Measurements from ENCODE around the gene ZNF644. TPM values are rescaled to one million over a fixed set of nuclear protein-coding genes. Genes with fewer than 3 reads are reported as not detected.
A peak's percentile ranks its signal among the peaks of the same experiment; 100 is the strongest.

ZNF644 gene
- total and polyA plus RNA-seq, 4 donors = 12.0 to 82.3 (median 40.0) TPM

DNA sequence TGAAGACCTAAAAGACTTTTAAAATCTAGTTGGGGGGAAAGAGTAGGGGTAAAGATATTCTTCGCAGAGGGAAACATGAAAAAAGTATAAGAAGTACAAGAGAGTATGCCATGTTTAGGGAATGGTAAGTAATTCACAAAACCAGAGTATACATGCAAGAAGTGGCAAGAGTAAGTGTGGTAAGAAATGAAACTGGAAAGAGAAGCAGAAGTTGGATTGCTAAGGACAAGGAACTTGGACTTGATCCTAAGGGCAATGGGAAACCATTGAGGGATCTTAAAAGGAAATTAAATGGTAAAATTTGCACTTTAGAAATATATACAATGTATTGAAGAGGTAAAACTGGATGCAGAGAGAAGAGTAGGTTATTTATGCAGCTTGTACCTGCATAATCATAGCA, 9.2 kb upstream of the ZNF644 start:
- intact Hi-C loops (cut with DNase I) = no loop called here
- DNase-seq = no peak
- Histone ChIP-seq H3K9me3 (ENCODE audit: control insufficient read depth, low read length) (peaks cover 1% of the 10 kb centered on the region), H3K4me1 (ENCODE audit: control insufficient read depth in 1 of 2, insufficient read depth in 2 of 2, low read length in 2 of 2) (no peaks in the 10 kb centered on the region), H3K4me3 (ENCODE audit: low read length in 2 of 2) (no peak overlapping the region), H3K36me3 (ENCODE audit: control insufficient read depth in 1 of 2, insufficient read depth in 2 of 2, low read length in 1 of 2) (no peaks in the 10 kb centered on the region), H3K27me3 (ENCODE audit: control insufficient read depth in 1 of 2, insufficient read depth in 2 of 2, low read length in 1 of 2) (no peaks in the 10 kb centered on the region), H3K27ac (ENCODE audit: low read depth in 1 of 2, low read length in 2 of 2) (no peak overlapping the region)
- 94 to 97% methylated on average over 1 of the region's 1 CpG for WGBS, 2 donors
- no peak for ATAC-seq (ENCODE audit: low FRiP score)

GRCh38 chr1:91026777-91027176, 4.9 kb upstream of the ZNF644 start:
- H3K36me3 ChIP-seq (ENCODE audit: control insufficient read depth in 1 of 2, insufficient read depth in 2 of 2, low read length in 1 of 2) = no peaks in the 10 kb centered on the region
- intact Hi-C loops (cut with DNase I) = no loop called here
- H3K9me3 ChIP-seq (ENCODE audit: control insufficient read depth, low read length) = peaks cover 1% of the 10 kb centered on the region
- H3K27me3 ChIP-seq (ENCODE audit: control insufficient read depth in 1 of 2, insufficient read depth in 2 of 2, low read length in 1 of 2) = no peaks in the 10 kb centered on the region
- no peak overlapping the region for H3K4me3 ChIP-seq (ENCODE audit: low read length in 2 of 2)
- DNase-seq (no peak), ATAC-seq (ENCODE audit: low FRiP score) (no peak)
- H3K27ac ChIP-seq (ENCODE audit: low read depth in 1 of 2, low read length in 2 of 2) = no peak overlapping the region
- WGBS, 2 donors = 75 to 83% methylated on average over 1 of the region's 1 CpG
- peaks cover 0 to 3% of the 10 kb centered on the region in 2 donors for H3K4me1 ChIP-seq (ENCODE audit: control insufficient read depth in 1 of 2, insufficient read depth in 2 of 2, low read length in 2 of 2)

- intact Hi-C loops (cut with DNase I) = no loop called here
- Histone ChIP-seq H3K27me3 (ENCODE audit: control insufficient read depth in 1 of 2, insufficient read depth in 2 of 2, low read length in 1 of 2) (no peaks in the 10 kb centered on the region), H3K9me3 (ENCODE audit: control insufficient read depth, low read length) (peaks cover under 1% of the 10 kb centered on the region), H3K36me3 (ENCODE audit: control insufficient read depth in 1 of 2, insufficient read depth in 2 of 2, low read length in 1 of 2) (no peaks in the 10 kb centered on the region), H3K4me1 (ENCODE audit: control insufficient read depth in 1 of 2, insufficient read depth in 2 of 2, low read length in 2 of 2) (peaks cover 0 to 3% of the 10 kb centered on the region in 2 donors), H3K27ac (ENCODE audit: low read depth in 1 of 2, low read length in 2 of 2) (no peak overlapping the region), H3K4me3 (ENCODE audit: low read length in 2 of 2) (no peak overlapping the region)
- 70 to 80% methylated on average over 4 of the region's 4 CpGs for WGBS, 2 donors
- no peak for DNase-seq
- no peak for ATAC-seq (ENCODE audit: low FRiP score)
Observed at GRCh38 chr1:91026320-91026719, 4.5 kb upstream of the ZNF644 start.

DNA sequence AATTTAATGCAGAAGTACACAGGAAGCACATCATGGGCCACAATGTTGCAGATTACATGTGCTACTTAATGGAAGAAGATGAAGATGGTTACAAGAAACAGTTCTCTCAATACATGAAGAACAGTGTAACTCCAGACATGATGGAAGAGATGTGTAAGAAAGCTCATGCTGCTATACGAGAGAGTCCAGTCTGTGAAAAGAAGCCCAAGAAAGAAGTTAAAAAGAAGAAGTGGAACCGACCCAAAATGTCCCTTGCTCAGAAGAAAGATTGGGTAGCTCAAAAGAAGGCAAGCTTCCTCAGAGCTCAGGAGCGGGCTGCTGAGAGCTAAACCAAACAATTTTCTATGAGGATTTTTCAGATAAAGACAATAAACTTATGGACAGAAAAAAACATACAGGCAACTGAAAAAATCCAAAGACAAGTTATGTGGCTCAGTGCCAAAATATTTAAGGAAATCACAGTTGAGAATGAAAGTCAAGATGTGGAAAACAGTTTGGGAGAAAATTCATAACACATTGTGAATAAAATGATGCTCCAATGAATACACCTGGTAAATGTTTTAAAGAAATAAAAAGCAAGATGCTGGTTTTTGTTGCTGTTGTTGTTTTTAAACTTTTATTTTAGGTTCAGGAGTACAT, 2.8 kb upstream of the ZNF644 start:
- Histone ChIP-seq H3K4me1 (ENCODE audit: control insufficient read depth in 1 of 2, insufficient read depth in 2 of 2, low read length in 2 of 2) (peaks cover 0 to 3% of the 10 kb centered on the region in 2 donors), H3K27me3 (ENCODE audit: control insufficient read depth in 1 of 2, insufficient read depth in 2 of 2, low read length in 1 of 2) (no peaks in the 10 kb centered on the region), H3K36me3 (ENCODE audit: control insufficient read depth in 1 of 2, insufficient read depth in 2 of 2, low read length in 1 of 2) (no peaks in the 10 kb centered on the region), H3K9me3 (ENCODE audit: control insufficient read depth, low read length) (no peaks in the 10 kb centered on the region), H3K4me3 (ENCODE audit: low read length in 2 of 2) (no peak overlapping the region), H3K27ac (ENCODE audit: low read depth in 1 of 2, low read length in 2 of 2) (no peak overlapping the region)
- 47 to 48% methylated on average over 3 of the region's 3 CpGs for WGBS, 2 donors
- intact Hi-C loops (cut with DNase I) = loop anchor here in 1 of 2 donors (5.0 kb wide), 1 partner anchor 762 kb away; no protein-coding TSS in a partner anchor
- DNase-seq (no peak), ATAC-seq (ENCODE audit: low FRiP score) (no peak)

GRCh38 chr1:91022518-91022929, 689 bp upstream of the ZNF644 start:
- intact Hi-C loops (cut with DNase I) = loop anchor here in 1 of 2 donors (5.0 kb wide), 1 partner anchor 760 kb away; no protein-coding TSS in a partner anchor
- no peak for DNase-seq
- WGBS, 2 donors = 40 to 41% methylated on average over 6 of the region's 6 CpGs
- peak overlapping the region; percentile 92 to 94 for H3K27ac ChIP-seq (ENCODE audit: low read depth in 1 of 2, low read length in 2 of 2)
- H3K9me3 ChIP-seq (ENCODE audit: control insufficient read depth, low read length) = no peaks in the 10 kb centered on the region
- H3K4me1 ChIP-seq (ENCODE audit: control insufficient read depth in 1 of 2, insufficient read depth in 2 of 2, low read length in 2 of 2) = peaks cover 0 to 3% of the 10 kb centered on the region in 2 donors
- no peaks in the 10 kb centered on the region for H3K27me3 ChIP-seq (ENCODE audit: control insufficient read depth in 1 of 2, insufficient read depth in 2 of 2, low read length in 1 of 2)
- H3K4me3 ChIP-seq (ENCODE audit: low read length in 2 of 2) = peak overlapping the region; percentile 84
- H3K36me3 ChIP-seq (ENCODE audit: control insufficient read depth in 1 of 2, insufficient read depth in 2 of 2, low read length in 1 of 2) = no peaks in the 10 kb centered on the region
- peak; percentile 3 for ATAC-seq (ENCODE audit: low FRiP score)

DNA sequence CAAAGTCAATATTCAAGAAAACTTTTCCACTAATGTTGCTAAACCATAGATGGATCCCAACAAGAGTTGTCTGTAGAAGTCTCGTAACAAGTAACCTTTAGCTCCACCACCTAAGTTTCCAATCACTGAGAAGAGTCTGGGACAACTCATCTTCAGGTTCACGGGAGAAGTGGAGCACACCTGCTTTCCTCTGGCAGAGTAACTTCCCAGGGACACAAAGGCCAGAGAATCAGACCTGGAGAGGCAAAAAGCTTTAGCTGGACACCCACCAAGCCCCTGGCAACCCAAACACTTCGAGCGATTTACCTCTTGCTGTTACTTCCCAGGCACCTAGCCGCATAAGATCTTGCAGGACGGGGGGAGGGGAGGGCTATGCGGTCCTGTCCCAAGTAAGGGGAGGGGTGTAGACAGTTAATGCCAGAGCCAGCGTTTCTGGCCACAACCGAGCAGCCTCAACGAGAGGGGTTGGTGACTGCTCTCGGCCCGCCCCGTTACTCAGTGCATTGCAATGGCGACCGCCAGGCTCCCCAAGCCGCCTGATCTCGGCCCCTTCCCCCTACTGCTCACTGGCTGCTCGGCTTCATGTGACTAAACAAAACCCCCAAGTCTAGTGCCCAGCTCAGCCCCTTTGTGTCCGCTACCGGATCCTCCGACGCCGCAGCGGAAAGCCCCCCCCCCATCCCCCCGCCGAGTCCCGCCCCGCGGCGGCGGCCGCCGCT, 709 bp downstream of the ZNF644 start:
- intact Hi-C loops (cut with DNase I) = loop anchor here in 1 of 2 donors (5.0 kb wide), 1 partner anchor 759 kb away; no protein-coding TSS in a partner anchor
- DNase-seq (peak; percentile 82 to 89), ATAC-seq (ENCODE audit: low FRiP score) (peak; percentile 83)
- Histone ChIP-seq H3K36me3 (ENCODE audit: control insufficient read depth in 1 of 2, insufficient read depth in 2 of 2, low read length in 1 of 2) (no peaks in the 10 kb centered on the region), H3K27ac (ENCODE audit: low read depth in 1 of 2, low read length in 2 of 2) (peak overlapping the region; percentile 92 to 94), H3K9me3 (ENCODE audit: control insufficient read depth, low read length) (no peaks in the 10 kb centered on the region), H3K4me3 (ENCODE audit: low read length in 2 of 2) (peak overlapping the region; percentile 73 to 84), H3K27me3 (ENCODE audit: control insufficient read depth in 1 of 2, insufficient read depth in 2 of 2, low read length in 1 of 2) (no peaks in the 10 kb centered on the region), H3K4me1 (ENCODE audit: control insufficient read depth in 1 of 2, insufficient read depth in 2 of 2, low read length in 2 of 2) (peaks cover 0 to 3% of the 10 kb centered on the region in 2 donors)
- 0% methylated on average over 18 to 33 of the region's 33 CpGs for whole genome bisulfite sequencing, 2 donors

DNA sequence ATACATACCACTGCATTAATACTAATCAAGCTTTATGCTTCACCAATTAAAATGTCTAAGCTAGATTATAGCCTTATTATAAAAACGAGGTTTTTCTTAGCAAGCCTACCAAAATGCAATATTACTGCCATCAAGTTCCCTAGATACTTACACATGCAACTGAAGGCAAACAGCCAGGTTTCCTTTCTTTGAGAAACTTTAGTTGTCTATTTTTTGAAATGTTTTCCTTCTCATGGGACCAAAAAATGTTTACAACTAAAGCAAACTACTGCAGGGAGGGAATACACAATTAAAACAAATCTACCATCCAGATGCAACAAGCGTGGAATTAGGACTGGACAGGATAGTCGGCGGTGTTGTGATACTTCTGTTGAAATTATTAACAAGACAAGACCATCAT, 1.3 kb downstream of the ZNF644 start:
- H3K27me3 ChIP-seq (ENCODE audit: control insufficient read depth in 1 of 2, insufficient read depth in 2 of 2, low read length in 1 of 2) = no peaks in the 10 kb centered on the region
- intact Hi-C loops (cut with DNase I) = loop anchor here in 1 of 2 donors (5.0 kb wide), 1 partner anchor 758 kb away; no protein-coding TSS in a partner anchor
- DNase-seq (no peak), ATAC-seq (ENCODE audit: low FRiP score) (no peak)
- peaks cover 0 to 3% of the 10 kb centered on the region in 2 donors for H3K4me1 ChIP-seq (ENCODE audit: control insufficient read depth in 1 of 2, insufficient read depth in 2 of 2, low read length in 2 of 2)
- no peak overlapping the region for H3K27ac ChIP-seq (ENCODE audit: low read depth in 1 of 2, low read length in 2 of 2)
- H3K36me3 ChIP-seq (ENCODE audit: control insufficient read depth in 1 of 2, insufficient read depth in 2 of 2, low read length in 1 of 2) = no peaks in the 10 kb centered on the region
- peak overlapping the region in 1 of 2 donors; percentile 84 for H3K4me3 ChIP-seq (ENCODE audit: low read length in 2 of 2)
- 29 to 32% methylated on average over 4 of the region's 4 CpGs for WGBS, 2 donors
- no peaks in the 10 kb centered on the region for H3K9me3 ChIP-seq (ENCODE audit: control insufficient read depth, low read length)

DNA sequence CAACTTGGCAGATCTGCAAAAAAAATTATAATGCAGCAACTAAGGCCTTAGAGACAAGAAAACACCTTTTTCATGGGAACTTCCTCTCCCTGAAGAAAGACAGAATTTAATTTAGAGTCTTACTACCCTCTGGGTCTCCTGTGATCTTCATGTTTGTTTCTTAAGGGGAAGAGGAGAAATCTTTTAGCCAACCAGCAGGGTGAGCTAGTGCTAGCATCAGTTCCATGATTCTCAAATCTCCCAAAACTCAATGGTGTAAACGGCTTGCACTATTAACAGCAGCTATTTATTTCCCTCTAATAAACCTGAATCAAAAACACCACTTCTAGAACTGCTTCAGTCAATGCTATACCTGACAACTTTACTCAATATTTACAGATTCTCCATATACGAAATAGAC, 3.8 kb downstream of the ZNF644 start:
- intact Hi-C loops (cut with DNase I) = no loop called here

More for the DNA sequence above, 3.8 kb downstream of the ZNF644 start:
- 71 to 74% methylated on average over 2 of the region's 2 CpGs for WGBS, 2 donors
- DNase-seq (no peak), ATAC-seq (ENCODE audit: low FRiP score) (no peak)
- Histone ChIP-seq H3K4me1 (ENCODE audit: control insufficient read depth in 1 of 2, insufficient read depth in 2 of 2, low read length in 2 of 2) (peaks cover 0 to 3% of the 10 kb centered on the region in 2 donors), H3K27ac (ENCODE audit: low read depth in 1 of 2, low read length in 2 of 2) (no peak overlapping the region), H3K4me3 (ENCODE audit: low read length in 2 of 2) (no peak overlapping the region), H3K9me3 (ENCODE audit: control insufficient read depth, low read length) (no peaks in the 10 kb centered on the region), H3K36me3 (ENCODE audit: control insufficient read depth in 1 of 2, insufficient read depth in 2 of 2, low read length in 1 of 2) (no peaks in the 10 kb centered on the region), H3K27me3 (ENCODE audit: control insufficient read depth in 1 of 2, insufficient read depth in 2 of 2, low read length in 1 of 2) (no peaks in the 10 kb centered on the region)

Measured in aorta (tissue), 5 donors.